Mesenchymal stem cell (in vitro differentiated cells and primary cell): ENCODE measurements around the gene CACNA1S.

ENCODE experiments used
- DNase-seq: peaks from one replicate; pipeline ENCODE4 v3.0.0-alpha.2; 2013
- H2AFZ ChIP-seq: one replicate; pipeline ENCODE4 v1.6.1; 2013; ENCODE audit warnings: low read depth, mild to moderate bottlenecking, control low read depth, inconsistent platforms, low read length, moderate library complexity
- H2AK5ac ChIP-seq: 2 replicates; pipeline ENCODE4 v1.6.1; 2013; ENCODE audit warnings: low read length, moderate library complexity, mild to moderate bottlenecking, inconsistent platforms; ENCODE audit not compliant: severe bottlenecking
- H2BK120ac ChIP-seq: one replicate; pipeline ENCODE4 v1.6.1; 2013; ENCODE audit warnings: low read depth, mild to moderate bottlenecking, inconsistent platforms, low read length, moderate library complexity
- H2BK12ac ChIP-seq, 2 experiments: one replicate each; pipeline ENCODE4 v1.6.1; 2013; ENCODE audit warnings: inconsistent platforms in 2 of 2, low read length in 2 of 2, mild to moderate bottlenecking in 2 of 2, moderate library complexity in 2 of 2, control low read depth in 1 of 2
- H2BK15ac ChIP-seq: one replicate; pipeline ENCODE4 v1.6.1; 2013; ENCODE audit warnings: mild to moderate bottlenecking, low read depth, inconsistent platforms; ENCODE audit not compliant: poor library complexity, severe bottlenecking
- H2BK5ac ChIP-seq: 2 replicates; pipeline ENCODE4 v1.6.1; 2013; ENCODE audit warnings: low read depth, mild to moderate bottlenecking, low read length, control low read depth, inconsistent platforms; ENCODE audit not compliant: poor library complexity, severe bottlenecking
- H3K14ac ChIP-seq, 2 experiments: one replicate each; pipeline ENCODE4 v1.6.1; 2013; ENCODE audit warnings: inconsistent platforms in 2 of 2, low read length in 2 of 2, control low read depth in 1 of 2, mild to moderate bottlenecking in 1 of 2, moderate library complexity in 1 of 2
- H3K18ac ChIP-seq, 2 experiments: one replicate each; pipeline ENCODE4 v1.6.1; 2013; ENCODE audit warnings: inconsistent platforms in 2 of 2, low read length in 2 of 2, control low read depth in 1 of 2, low read depth in 1 of 2, mild to moderate bottlenecking in 1 of 2
- H3K23ac ChIP-seq, 2 experiments: one replicate each; pipeline ENCODE4 v1.6.1; 2013; ENCODE audit warnings: inconsistent platforms in 2 of 2, low read length in 2 of 2, mild to moderate bottlenecking in 2 of 2, moderate library complexity in 2 of 2, control low read depth in 1 of 2
- H3K27ac ChIP-seq: 2 replicates; pipeline ENCODE4 v1.5.1; 2013; ENCODE audit warnings: mild to moderate bottlenecking, moderate library complexity, low read length, control low read depth, inconsistent platforms; ENCODE audit not compliant: poor library complexity, severe bottlenecking
- H3K27me3 ChIP-seq, 2 experiments: 2 replicates each; pipeline versions ENCODE4 v1.6.1 to v1.7.0; 2013; ENCODE audit warnings: low read length in 2 of 2, mild to moderate bottlenecking in 2 of 2, moderate library complexity in 2 of 2, control low read depth in 1 of 2, inconsistent platforms in 1 of 2; ENCODE audit not compliant: control insufficient read depth in 1 of 2, insufficient read depth in 1 of 2
- H3K36me3 ChIP-seq, 2 experiments: 2 replicates each; pipeline versions ENCODE4 v1.6.1 to v1.7.0; 2013; ENCODE audit warnings: low read length in 2 of 2, control low read depth in 1 of 2, inconsistent platforms in 1 of 2, low read depth in 1 of 2, mild to moderate bottlenecking in 1 of 2; ENCODE audit not compliant: insufficient read depth in 2 of 2, control insufficient read depth in 1 of 2
- H3K4ac ChIP-seq, 2 experiments: one replicate each; pipeline ENCODE4 v1.6.1; 2013; ENCODE audit warnings: inconsistent platforms in 2 of 2, low read length in 2 of 2, mild to moderate bottlenecking in 2 of 2, moderate library complexity in 2 of 2, control low read depth in 1 of 2, low read depth in 1 of 2
- H3K4me1 ChIP-seq: 2 replicates; pipeline ENCODE4 v1.6.1; 2013; ENCODE audit warnings: low read depth, low read length, control low read depth; ENCODE audit not compliant: control insufficient read depth, insufficient read depth
- H3K4me2 ChIP-seq: 2 replicates; pipeline ENCODE4 v1.6.1; 2013; ENCODE audit warnings: low read length, mild to moderate bottlenecking, inconsistent platforms; ENCODE audit not compliant: poor library complexity, severe bottlenecking
- H3K4me3 ChIP-seq, 2 experiments: 2 replicates each; pipeline versions ENCODE4 v1.5.1 to v1.7.0; 2013; ENCODE audit warnings: low read length in 2 of 2, mild to moderate bottlenecking in 2 of 2, control low read depth in 1 of 2, low read depth in 1 of 2; ENCODE audit not compliant: insufficient read depth in 1 of 2
- H3K79me1 ChIP-seq: replicated peaks from 2 replicates; pipeline ENCODE4 v1.6.1; 2013; ENCODE audit warnings: mild to moderate bottlenecking, control low read depth, low read length, inconsistent platforms; ENCODE audit not compliant: poor library complexity, severe bottlenecking
- H3K9ac ChIP-seq: 2 replicates; pipeline ENCODE4 v1.7.0; 2013; ENCODE audit warnings: mild to moderate bottlenecking, low read length, moderate library complexity
- H3K9me3 ChIP-seq: 2 replicates; pipeline ENCODE4 v1.7.0; 2013; ENCODE audit warnings: mild to moderate bottlenecking, low read length; ENCODE audit not compliant: control insufficient read depth
- H4K8ac ChIP-seq: one replicate; pipeline ENCODE4 v1.6.1; 2013; ENCODE audit warnings: inconsistent platforms, mild to moderate bottlenecking, low read length, moderate library complexity
- H4K91ac ChIP-seq: one replicate; pipeline ENCODE4 v1.6.1; 2013; ENCODE audit warnings: mild to moderate bottlenecking, low read length, inconsistent platforms
- WGBS: methylation state at CpG from one replicate; pipeline ENCODE4 v1.1.7; 2013; ENCODE audit warnings: mixed read lengths; 5-methylcytosine and 5-hydroxymethylcytosine counted together

Gene CACNA1S

DNA sequence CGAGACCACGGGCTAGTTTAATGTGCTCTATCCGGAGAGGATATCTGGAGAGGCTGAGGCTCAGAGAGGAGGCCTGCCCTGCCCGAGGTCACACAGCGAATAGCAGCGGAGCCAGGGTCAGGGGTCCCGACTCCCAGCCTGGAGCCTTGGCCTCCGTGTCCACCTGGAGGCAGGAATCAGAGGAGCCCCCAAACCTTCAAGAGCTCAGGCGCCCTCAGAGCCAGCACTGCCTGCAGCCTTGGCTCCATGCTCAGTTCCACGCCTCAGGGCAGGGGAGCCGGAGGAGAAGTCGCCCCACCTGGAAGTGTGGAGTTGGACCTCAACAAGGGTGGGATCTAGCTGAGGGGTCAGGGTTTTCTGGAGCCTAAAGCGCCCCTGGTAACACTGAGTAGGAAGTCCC lies 16.7 kb upstream of the CACNA1S start:
- peaks cover 20% of the 10 kb centered on the region for H3K4me1 ChIP-seq
- no peak for DNase-seq
- H2AK5ac ChIP-seq = no peak overlapping the region
- H3K4me3 ChIP-seq = no peak overlapping the region
- no peak overlapping the region for H2BK120ac ChIP-seq
- H3K79me1 ChIP-seq = no peaks in the 10 kb centered on the region
- H4K91ac ChIP-seq = no peak overlapping the region
- H2BK15ac ChIP-seq = no peak overlapping the region
- WGBS = 97% methylated on average over 12 of the region's 13 CpGs
- no peak overlapping the region for H3K18ac ChIP-seq
- no peak overlapping the region for H4K8ac ChIP-seq
- no peak overlapping the region for H3K9ac ChIP-seq
- no peak overlapping the region for H3K14ac ChIP-seq
- H2BK12ac ChIP-seq = no peak overlapping the region
- H3K4me2 ChIP-seq = no peak overlapping the region
- H3K4ac ChIP-seq = no peak overlapping the region
- no peak overlapping the region for H2AFZ ChIP-seq
- H3K27me3 ChIP-seq = peaks cover 0 to 25% of the 10 kb centered on the region in 2 experiments
- no peak overlapping the region for H3K23ac ChIP-seq
- H3K27ac ChIP-seq = no peak overlapping the region
- H2BK5ac ChIP-seq = no peak overlapping the region
- no peaks in the 10 kb centered on the region for H3K9me3 ChIP-seq
- peaks cover under 1 to 8% of the 10 kb centered on the region in 2 experiments for H3K36me3 ChIP-seq

DNA sequence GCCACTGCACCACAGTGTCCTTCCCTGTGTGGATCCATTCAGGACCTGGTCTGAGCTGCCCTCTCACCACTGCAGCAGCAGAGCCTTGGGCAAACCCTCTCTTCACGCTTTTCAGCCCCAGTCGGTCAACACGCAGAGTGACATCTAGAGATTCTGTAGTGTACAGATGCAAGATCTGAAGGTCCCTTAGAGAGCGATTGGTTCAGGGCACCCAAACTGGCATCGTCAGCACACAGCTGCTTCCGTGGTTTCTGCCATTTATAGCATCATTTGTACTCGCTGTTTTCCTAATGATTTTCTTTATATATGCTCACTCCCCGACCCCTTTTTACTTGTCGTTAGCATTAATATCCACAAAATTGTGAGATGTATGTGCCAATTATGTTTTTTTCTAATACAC lies 16.2 kb upstream of the CACNA1S start:
- Histone ChIP-seq H2BK12ac (no peak overlapping the region), H2BK15ac (no peak overlapping the region), H4K8ac (no peak overlapping the region), H3K4me1 (peaks cover 20% of the 10 kb centered on the region), H4K91ac (no peak overlapping the region), H3K9ac (no peak overlapping the region), H3K27me3 (peaks cover 2 to 28% of the 10 kb centered on the region in 2 experiments), H2AFZ (no peak overlapping the region), H3K18ac (no peak overlapping the region), H3K79me1 (no peaks in the 10 kb centered on the region), H3K4me2 (no peak overlapping the region), H3K4ac (no peak overlapping the region), H2AK5ac (no peak overlapping the region), H3K14ac (no peak overlapping the region), H3K4me3 (no peak overlapping the region), H3K23ac (no peak overlapping the region), H2BK5ac (no peak overlapping the region), H3K27ac (no peak overlapping the region), H2BK120ac (no peak overlapping the region), H3K9me3 (no peaks in the 10 kb centered on the region), H3K36me3 (peaks cover 0 to 5% of the 10 kb centered on the region in 2 experiments)
- 96% methylated on average over 6 of the region's 9 CpGs for WGBS
- no peak for DNase-seq

DNA sequence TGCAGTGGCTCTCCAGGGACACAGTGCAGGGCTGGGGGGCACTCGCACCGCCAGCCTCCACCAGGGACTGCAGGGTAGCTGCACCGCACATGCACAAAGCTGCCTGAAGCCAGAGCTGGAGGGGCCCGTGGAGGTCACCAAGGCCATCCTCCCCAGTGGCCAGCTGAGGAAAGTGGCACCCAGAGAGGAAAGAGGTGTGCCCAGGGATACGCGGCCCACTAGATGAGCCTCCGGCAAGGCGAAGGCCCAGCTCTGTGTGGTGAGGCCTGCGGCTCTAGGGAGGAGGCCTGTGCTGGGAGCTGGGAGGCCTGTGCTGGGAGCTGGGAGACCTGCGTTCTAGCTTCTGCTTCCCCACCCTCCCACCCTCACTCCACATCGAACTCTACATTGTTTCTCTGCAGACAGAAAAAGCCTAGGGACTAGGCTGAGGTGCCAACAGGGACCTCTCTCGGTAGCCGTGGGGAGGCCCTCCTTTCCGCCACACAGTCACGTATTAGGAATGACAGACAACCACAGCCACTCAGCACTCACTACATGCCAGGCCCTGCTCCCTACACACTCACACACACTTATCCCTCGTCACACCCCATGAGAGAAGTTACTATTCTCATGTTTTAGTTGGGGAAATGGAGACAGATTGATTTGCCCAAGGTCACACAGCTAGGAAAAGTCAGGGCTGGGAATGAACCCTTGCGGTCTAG lies 15.7 kb upstream of the CACNA1S start:
- H2AFZ ChIP-seq = peak overlapping the region; percentile 44
- H4K91ac ChIP-seq = peak overlapping the region; percentile 29
- peak overlapping the region in 1 of 2 experiments; percentile 15 for H3K18ac ChIP-seq
- peak; percentile 63 for DNase-seq
- WGBS = 78% methylated on average over 9 of the region's 17 CpGs
- H2BK12ac ChIP-seq = no peak overlapping the region
- H2BK15ac ChIP-seq = no peak overlapping the region
- H3K4me3 ChIP-seq = no peak overlapping the region
- H2BK5ac ChIP-seq = no peak overlapping the region
- H3K4me2 ChIP-seq = no peak overlapping the region
- peaks cover 5 to 34% of the 10 kb centered on the region in 2 experiments for H3K27me3 ChIP-seq
- H3K27ac ChIP-seq = no peak overlapping the region
- no peaks in the 10 kb centered on the region for H3K79me1 ChIP-seq
- peak overlapping the region in 1 of 2 experiments; percentile 42 for H3K14ac ChIP-seq
- H2AK5ac ChIP-seq = no peak overlapping the region
- H3K4me1 ChIP-seq = peaks cover 20% of the 10 kb centered on the region
- H3K9me3 ChIP-seq = no peaks in the 10 kb centered on the region
- no peak overlapping the region for H3K9ac ChIP-seq
- H3K23ac ChIP-seq = no peak overlapping the region
- no peak overlapping the region for H2BK120ac ChIP-seq
- H3K36me3 ChIP-seq = peaks cover 0 to 4% of the 10 kb centered on the region in 2 experiments
- H4K8ac ChIP-seq = no peak overlapping the region
- H3K4ac ChIP-seq = no peak overlapping the region

DNA sequence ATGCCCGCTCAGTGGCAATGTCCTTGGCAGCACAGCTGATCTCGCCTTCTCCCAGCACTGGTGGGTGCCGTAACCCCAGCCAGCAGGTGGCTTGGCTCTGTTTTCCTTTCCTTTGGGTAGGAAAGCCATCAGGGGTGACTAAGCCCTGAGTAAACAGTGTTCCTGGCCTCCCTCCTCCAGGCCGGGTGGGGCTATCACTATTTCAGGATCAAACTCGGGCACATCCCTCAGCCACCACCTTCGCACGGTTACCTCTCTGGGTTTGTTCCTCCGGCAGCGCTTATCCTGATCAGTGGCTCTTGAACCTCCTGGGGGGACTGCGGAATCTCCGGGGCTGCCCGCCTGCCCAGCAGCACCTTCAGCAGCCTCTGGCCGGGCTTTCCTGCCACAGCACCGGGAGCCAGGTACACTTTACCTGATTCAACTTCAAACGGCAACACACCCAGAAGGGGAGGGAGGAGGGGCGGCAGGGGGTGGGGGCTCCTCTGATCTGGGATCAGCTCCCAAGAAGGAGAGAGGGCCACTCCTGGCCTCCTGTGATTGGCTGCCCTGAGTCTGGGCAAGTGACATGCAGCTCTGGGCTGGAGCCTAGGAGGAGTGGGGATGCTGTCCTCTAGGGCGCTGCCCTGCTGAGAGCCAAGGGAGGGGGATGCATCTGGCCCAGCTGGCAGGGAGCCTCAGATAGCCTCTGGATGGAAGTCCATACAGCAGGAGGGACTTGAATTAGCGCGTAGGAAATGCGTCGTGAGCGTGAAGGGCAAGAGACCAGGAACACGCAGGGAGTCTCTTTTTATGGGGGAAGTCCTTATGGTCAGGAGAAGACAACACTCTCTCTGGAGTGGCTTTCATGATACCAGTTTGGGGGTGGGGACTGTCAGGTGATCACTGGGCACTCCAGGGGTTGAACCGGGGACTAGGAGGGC lies 14.9 kb upstream of the CACNA1S start, which contains the start of gene ASCL5:
TSS of gene ASCL5 (minus strand) at position 353 of the 923 bp plus-strand sequence. CDS start 11,812 bp downstream, outside the sequence.
- H2BK15ac ChIP-seq = peak within 1 kb of the TSS; percentile 6
- H3K27me3 ChIP-seq = peaks cover 5 to 42% of the 10 kb centered on the region in 2 experiments
- no peak within 1 kb of the TSS for H2BK120ac ChIP-seq
- peak within 1 kb of the TSS; percentile 25 for H3K4me2 ChIP-seq
- no peak within 1 kb of the TSS for H2BK12ac ChIP-seq
- no peak within 1 kb of the TSS for H3K4me3 ChIP-seq
- WGBS = 61% methylated on average over 22 of the region's 24 CpGs
- H3K79me1 ChIP-seq = no peaks in the 10 kb centered on the region
- no peak within 1 kb of the TSS for H3K4ac ChIP-seq
- H3K4me1 ChIP-seq = peaks cover 20% of the 10 kb centered on the region
- peak within 1 kb of the TSS in 1 of 2 experiments; percentile 65 for H3K23ac ChIP-seq
- H3K14ac ChIP-seq = peak within 1 kb of the TSS in 1 of 2 experiments; percentile 42
- peak; percentile 39 for DNase-seq
- no peak within 1 kb of the TSS for H3K27ac ChIP-seq
- H3K9ac ChIP-seq = no peak within 1 kb of the TSS
- no peak within 1 kb of the TSS for H4K8ac ChIP-seq
- peak within 1 kb of the TSS; percentile 29 for H4K91ac ChIP-seq
- H3K9me3 ChIP-seq = no peaks in the 10 kb centered on the region
- peak within 1 kb of the TSS; percentile 38 for H2AK5ac ChIP-seq
- H2BK5ac ChIP-seq = no peak within 1 kb of the TSS
- peaks cover 0 to 4% of the 10 kb centered on the region in 2 experiments for H3K36me3 ChIP-seq
- peak within 1 kb of the TSS; percentile 44 for H2AFZ ChIP-seq
- H3K18ac ChIP-seq = peak within 1 kb of the TSS in 1 of 2 experiments; percentile 15
